ENCODE data around the gene SIGLEC11. TPM values are rescaled to one million over a fixed set of nuclear protein-coding genes. Genes with fewer than 3 reads are reported as not detected.
A peak's percentile ranks its signal among the peaks of the same experiment; 100 is the strongest.

The SIGLEC11 gene
- total and polyA plus RNA-seq, 2 of the 13 experiments (the other 11 are each of a cell fraction or from before 2014, with no cell fraction given): not detected

DNA sequence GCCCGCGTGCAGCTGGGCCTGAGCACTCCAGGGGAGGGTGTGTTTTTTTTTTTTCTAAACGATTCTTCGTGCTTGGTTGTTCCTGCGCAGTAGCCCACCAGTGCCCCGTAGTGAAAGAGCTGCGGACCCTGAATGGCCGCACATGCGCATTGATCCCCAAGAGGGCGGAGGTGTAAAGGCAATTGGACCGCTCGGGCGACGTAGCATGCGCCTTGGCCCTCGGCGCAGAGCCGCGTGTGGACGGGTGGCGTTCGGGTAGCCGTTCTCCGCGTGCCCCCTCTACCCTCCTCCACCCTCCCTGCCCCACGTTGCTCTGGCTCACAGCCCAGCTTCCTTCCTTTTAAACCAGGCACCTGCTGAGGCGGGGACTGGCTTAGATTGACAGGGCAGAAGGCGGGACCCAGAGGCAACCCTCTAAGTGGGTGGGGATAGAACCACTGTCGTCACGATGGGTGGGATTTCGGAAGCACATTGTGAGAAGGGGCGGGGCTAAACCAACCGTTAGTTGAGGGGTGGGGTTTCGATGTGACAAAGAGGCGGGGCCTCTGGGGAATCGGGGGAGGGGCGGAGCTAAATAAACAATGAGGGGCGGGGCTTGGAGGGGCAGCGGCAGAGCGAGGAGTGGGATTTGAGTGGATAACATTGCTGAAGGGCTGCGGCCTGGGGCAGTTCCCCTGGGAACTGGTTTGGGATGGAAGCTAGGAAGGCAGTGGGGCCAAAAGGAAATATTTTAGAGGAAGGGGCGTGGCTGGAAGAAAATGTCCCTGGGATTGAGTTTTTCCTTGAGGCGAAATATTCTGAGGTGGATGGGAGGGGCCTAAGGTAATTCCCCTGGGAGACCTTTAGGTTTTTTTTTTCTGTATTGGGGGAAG, 31.1 kb downstream of the SIGLEC11 start (continued):
- TF ChIP-seq ZFP82 (CRISPR knock-in tag; IDR thresholded peaks at IDR 0.05; ENCODE audit: borderline replicate concordance) (no peak), NFKBIZ (CRISPR knock-in tag; IDR thresholded peaks at IDR 0.05) (no peak), BRCA1 (CRISPR knock-in tag; IDR thresholded peaks at IDR 0.05) (peak; percentile 93), HDAC1 (CRISPR knock-in tag; IDR thresholded peaks at IDR 0.05) (no peak), ZNF225 (CRISPR knock-in tag; IDR thresholded peaks at IDR 0.05) (peak; percentile 70), ZNF136 (CRISPR knock-in tag; IDR thresholded peaks at IDR 0.05; ENCODE audit: low read depth) (0 out of 2 replicates have a peak, but pooled peaks have one; percentile 67), ZNF619 (CRISPR knock-in tag; IDR thresholded peaks at IDR 0.05) (0 out of 2 replicates have a peak, but pooled peaks have one; percentile 42), ZNF430 (CRISPR knock-in tag; IDR thresholded peaks at IDR 0.05) (peak; percentile 33; the same call in 1 of the 2 replicates), RFXAP (CRISPR knock-in tag; IDR thresholded peaks at IDR 0.05; ENCODE audit: borderline replicate concordance) (0 out of 2 replicates have a peak, but pooled peaks have one; percentile 77), ZNF878 (CRISPR knock-in tag; IDR thresholded peaks at IDR 0.05) (peak; percentile 90), ZNF34 (CRISPR knock-in tag; IDR thresholded peaks at IDR 0.05; ENCODE audit: borderline replicate concordance) (no peak), ZNF263 (CRISPR knock-in tag; IDR thresholded peaks at IDR 0.05) (no peak; the same call in 1 of the 2 replicates), FOXC1 (CRISPR knock-in tag; IDR thresholded peaks at IDR 0.05; ENCODE audit: borderline replicate concordance) (no peak)
- TF ChIP-seq, protein P1, sequence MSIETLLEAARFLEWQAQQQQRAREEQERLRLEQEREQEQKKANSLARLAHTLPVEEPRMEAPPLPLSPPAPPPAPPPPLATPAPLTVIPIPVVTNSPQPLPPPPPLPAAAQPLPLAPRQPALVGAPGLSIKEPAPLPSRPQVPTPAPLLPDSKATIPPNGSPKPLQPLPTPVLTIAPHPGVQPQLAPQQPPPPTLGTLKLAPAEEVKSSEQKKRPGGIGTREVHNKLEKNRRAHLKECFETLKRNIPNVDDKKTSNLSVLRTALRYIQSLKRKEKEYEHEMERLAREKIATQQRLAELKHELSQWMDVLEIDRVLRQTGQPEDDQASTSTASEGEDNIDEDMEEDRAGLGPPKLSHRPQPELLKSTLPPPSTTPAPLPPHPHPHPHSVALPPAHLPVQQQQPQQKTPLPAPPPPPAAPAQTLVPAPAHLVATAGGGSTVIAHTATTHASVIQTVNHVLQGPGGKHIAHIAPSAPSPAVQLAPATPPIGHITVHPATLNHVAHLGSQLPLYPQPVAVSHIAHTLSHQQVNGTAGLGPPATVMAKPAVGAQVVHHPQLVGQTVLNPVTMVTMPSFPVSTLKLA (IDR thresholded peaks at IDR 0.05): peak; percentile 48; the same call in 1 of the 2 replicates
